Esophagus muscularis mucosa (tissue), 4 donors: ENCODE measurements around the gene ITPR1.

Source experiments
- CTCF ChIP-seq, 3 experiments: fragments of 200-600 bp in 2 of 3; fragments of 450-650 bp in 1 of 3; sonication (generic) in 2 of 3; IDR thresholded peaks; one replicate each; pipeline ENCODE4 v1.5.1; 2017 to 2019; ENCODE audit warnings: antibody characterized with exemption in 3 of 3, mild to moderate bottlenecking in 2 of 3, moderate library complexity in 1 of 3
- EP300 ChIP-seq: sonication (generic); formaldehyde crosslinking; IDR thresholded peaks from one replicate; pipeline ENCODE4 v1.6.1; 2017; ENCODE audit warnings: antibody characterized with exemption
- POLR2A ChIP-seq: fragments of 450-650 bp; IDR thresholded peaks from one replicate; pipeline ENCODE4 v1.6.1; 2017; ENCODE audit warnings: antibody characterized with exemption, moderate library complexity, mild to moderate bottlenecking, low read depth

GRCh38 chr3:4472766-4473165 lies 20.4 kb upstream of the ITPR1 start:
- no peak for TF ChIP-seq CTCF (IDR thresholded peaks at IDR 0.05)
- no peak for TF ChIP-seq POLR2A
- TF ChIP-seq EP300 = no peak
